ENCODE results near the gene GLP2R.
"Not testable (repeated sequence)": the region's sequence is repeated elsewhere in the genome, so short reads cannot be mapped to it uniquely, and the experiment has no call there.

Gene GLP2R, protein sequence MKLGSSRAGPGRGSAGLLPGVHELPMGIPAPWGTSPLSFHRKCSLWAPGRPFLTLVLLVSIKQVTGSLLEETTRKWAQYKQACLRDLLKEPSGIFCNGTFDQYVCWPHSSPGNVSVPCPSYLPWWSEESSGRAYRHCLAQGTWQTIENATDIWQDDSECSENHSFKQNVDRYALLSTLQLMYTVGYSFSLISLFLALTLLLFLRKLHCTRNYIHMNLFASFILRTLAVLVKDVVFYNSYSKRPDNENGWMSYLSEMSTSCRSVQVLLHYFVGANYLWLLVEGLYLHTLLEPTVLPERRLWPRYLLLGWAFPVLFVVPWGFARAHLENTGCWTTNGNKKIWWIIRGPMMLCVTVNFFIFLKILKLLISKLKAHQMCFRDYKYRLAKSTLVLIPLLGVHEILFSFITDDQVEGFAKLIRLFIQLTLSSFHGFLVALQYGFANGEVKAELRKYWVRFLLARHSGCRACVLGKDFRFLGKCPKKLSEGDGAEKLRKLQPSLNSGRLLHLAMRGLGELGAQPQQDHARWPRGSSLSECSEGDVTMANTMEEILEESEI

DNA sequence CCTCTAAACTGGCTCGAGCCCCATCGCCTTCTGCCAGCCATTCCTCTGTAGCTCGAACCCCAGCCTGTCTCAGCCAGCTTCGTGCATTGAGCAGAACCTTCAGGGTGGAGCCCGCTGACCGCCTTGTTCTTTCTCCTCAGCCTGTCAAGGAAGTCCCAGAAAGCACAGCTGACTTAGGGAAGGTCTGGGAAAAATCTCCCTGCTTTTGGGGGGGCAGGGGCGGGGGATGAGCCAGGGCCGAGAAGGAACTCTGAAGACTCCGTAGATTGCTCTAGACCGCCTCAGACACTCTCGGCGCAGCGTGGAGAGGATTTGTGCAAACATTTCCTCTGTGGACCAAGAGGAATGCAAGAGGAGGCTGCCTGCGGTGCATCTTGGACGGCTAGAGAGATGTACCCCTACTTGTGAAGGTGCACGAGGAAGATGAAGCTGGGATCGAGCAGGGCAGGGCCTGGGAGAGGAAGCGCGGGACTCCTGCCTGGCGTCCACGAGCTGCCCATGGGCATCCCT lies at the start of gene GLP2R:
TSS of gene GLP2R (plus strand) at position 284 of the 510 bp plus-strand sequence. CDS start at position 424, 140 bp downstream.
- DNase-seq (ENCODE audit: extremely low spot score, insufficient read length, low read depth) (no peak), FAIRE-seq (no peak)

DNA sequence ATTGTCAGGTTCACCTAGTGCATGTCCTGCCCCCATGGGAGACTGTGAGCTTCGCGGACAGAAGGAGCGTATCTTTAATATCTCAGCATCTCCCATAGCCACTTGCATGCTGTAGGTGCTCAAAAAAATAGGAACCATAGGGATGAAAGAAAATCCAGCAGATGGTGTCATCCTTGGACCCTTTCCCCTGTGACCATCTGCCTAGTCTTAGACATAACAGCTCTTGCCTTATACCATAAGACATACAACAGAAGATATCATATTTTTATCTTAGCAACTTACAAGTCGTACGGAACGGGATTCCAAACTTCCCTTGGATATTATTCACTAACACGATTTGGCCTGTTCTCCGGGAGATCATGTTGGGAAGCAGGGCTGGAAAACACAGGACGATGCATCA lies 48.8 kb upstream of the GLP2R start:
- DNase-seq (ENCODE audit: extremely low spot score, insufficient read length, low read depth) (no peak), FAIRE-seq (no peak)

DNA sequence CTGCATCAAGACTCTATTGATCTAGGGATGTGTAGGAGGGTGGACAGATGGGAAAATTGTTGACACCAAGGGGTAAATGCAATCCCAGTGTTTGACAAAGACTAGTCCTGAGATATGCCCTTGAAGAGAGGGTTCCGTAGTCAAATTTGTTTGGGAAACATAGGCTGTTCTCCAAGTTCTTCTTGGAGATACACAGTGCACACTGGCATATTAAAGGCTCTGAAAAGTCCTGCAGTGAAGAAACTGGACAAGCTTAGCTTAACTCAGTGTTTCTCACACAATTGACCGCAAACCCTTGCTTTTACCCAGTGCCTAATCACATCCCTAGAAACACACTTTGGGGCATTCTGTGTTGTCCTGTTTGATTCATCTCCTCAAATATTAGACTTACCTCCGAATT lies 45.2 kb upstream of the GLP2R start:
- DNase-seq (ENCODE audit: extremely low spot score, insufficient read length, low read depth) (no peak), FAIRE-seq (no peak)

DNA sequence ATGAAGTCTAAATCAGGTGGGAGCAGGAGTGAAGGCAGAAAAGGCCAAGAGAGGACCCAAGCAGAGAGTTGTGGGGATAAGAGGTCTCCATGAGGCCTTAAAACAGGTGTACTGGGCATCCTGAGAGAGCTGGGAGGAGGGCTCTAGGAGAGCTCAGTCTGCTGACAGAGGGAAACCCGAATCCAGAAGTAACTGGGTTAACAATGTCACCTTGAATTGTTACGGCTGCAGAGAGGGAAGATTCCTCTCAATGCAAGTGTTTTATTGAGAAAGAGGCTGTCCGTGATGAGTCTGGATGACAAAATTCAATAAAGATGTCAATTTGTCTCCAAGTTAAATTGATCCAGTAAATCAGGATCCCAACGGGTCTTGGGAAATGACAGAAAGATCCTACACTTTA lies 42.7 kb upstream of the GLP2R start:
- DNase-seq (ENCODE audit: extremely low spot score, insufficient read length, low read depth), result no peak
- no peak for FAIRE-seq

DNA sequence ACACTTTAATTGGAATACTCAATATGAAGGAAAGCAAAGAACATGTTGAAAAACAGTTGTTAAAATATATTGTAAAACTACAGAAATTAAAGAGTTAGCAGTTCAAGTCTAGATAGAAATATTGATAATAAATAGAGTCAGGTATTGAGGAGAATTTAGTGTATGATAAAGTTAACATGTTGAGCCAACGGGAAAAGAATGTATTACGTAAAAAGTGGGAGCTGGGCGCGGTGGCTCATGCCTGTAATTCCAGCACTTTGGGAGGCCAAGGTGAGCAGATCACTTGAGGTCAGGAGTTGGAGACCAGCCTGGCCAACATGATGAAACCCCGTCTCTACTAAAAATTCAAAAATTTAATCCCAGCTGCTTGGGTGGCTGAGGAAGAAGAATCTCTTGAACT lies 42.3 kb upstream of the GLP2R start:
- not testable (repeated sequence) for FAIRE-seq; DNase-seq (ENCODE audit: extremely low spot score, insufficient read length, low read depth)

DNA sequence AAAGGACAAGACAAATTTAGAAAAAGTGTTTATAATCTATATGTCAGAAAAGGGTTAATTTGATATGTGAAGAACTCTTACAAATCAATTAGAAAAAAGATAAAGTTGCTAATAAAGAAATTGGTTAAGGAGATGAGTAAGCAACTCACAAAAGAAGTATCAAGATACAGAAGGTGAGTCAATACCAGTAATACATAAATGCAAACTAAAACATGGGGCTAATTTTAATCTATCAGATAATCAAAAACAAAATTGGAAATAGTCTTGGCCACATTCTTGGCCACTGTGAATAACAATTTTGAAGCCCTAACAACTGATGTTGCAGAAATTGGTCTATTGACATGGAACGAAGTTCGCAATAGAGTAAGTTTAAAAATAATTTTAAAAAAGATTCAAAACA lies 41.2 kb upstream of the GLP2R start:
- no peak for FAIRE-seq

DNA sequence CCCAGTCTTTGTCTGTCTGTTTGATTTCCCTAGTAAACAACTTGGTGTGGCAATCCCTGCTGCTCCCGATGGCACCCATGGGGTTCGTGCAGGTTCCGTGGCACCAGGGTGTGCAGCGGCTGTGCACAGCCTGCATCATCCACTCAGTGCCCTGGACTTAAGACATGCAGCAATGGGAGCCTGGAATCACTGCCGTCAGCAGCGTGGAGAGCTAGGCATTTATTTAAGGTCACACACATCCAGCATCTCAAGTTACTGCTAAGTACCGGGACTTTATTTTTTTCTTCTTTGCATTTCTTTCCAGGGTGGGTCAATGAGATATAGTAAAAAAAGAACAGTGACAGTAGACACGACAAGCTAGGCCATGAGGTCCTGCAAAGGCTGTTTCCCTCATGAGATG lies 37.1 kb upstream of the GLP2R start:
- no peak for FAIRE-seq
- no peak for DNase-seq (ENCODE audit: extremely low spot score, insufficient read length, low read depth)

More for the DNA sequence above, 41.2 kb upstream of the GLP2R start:
- no peak for DNase-seq (ENCODE audit: extremely low spot score, insufficient read length, low read depth)

DNA sequence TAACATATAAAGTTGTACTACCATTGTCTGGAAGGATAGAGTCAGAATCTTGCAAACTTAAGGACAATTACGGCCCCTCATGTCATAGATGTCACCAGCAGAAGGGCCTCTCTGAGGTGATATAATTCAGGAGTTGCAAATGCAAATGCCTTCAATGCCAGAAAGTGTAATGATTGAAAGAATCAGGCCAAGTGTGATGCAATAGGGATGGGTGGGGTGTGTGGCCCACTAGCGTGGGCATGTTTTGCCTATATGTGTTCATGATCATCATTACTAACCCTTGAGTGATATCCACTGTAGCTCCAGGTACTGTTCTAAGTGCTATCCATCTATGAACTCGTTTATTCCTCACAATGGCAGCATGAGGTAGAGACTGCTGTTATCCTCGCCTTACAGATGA lies 35.4 kb upstream of the GLP2R start:
- no peak for DNase-seq (ENCODE audit: extremely low spot score, insufficient read length, low read depth)
- FAIRE-seq, result no peak

DNA sequence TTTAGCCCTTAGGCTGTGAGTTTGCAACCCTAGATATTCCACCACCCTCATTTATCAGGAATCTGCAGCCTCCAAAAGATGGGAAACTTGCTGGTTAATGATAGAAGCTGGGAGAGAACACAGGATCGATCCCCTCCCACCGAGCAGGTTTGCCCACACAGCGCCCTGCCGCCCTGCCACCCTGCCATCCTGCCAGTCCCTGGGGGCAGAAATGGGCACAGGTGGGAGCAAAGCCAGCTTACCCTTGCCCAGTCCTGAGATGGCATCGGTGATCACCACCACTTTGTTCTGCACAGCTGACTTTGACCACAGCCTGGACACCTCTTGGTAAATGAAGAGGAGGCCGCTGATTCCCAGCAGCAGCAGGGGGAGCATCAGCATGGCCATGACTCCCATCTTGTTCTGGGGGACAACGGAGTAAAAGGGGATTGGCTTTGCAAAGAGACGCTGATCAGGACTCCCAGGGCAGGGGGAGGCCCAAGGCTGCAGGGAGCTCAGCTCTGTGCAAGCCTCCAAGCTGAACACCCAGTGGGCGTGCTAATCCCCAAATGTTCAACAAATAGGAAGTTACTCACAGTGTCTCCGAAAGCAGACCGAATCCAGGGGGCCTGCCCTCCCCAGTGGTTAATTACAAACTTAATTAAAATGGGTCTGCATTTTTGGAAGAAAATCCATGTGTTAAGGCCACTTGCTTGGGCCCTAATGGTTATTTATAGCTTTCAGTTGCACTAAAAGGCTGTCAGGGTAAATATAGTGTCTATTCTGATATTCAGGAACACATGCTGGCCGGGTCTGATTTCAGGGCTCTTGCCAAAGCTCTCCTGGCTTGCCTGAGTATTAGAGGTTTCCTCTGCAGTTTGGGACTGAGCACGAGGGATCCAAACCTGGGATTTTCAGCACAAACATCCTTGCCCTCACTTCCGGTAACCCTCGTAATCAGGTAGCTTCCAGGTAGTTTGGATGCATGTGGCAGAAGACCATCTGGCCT lies 34.5 kb upstream of the GLP2R start, which contains the start of gene DHRS7C:
TSS of gene DHRS7C (minus strand) at position 704 of the 988 bp plus-strand sequence. CDS start at position 396, 308 bp downstream.
- no peak for DNase-seq (ENCODE audit: extremely low spot score, insufficient read length, low read depth)
- FAIRE-seq, result no peak

DNA sequence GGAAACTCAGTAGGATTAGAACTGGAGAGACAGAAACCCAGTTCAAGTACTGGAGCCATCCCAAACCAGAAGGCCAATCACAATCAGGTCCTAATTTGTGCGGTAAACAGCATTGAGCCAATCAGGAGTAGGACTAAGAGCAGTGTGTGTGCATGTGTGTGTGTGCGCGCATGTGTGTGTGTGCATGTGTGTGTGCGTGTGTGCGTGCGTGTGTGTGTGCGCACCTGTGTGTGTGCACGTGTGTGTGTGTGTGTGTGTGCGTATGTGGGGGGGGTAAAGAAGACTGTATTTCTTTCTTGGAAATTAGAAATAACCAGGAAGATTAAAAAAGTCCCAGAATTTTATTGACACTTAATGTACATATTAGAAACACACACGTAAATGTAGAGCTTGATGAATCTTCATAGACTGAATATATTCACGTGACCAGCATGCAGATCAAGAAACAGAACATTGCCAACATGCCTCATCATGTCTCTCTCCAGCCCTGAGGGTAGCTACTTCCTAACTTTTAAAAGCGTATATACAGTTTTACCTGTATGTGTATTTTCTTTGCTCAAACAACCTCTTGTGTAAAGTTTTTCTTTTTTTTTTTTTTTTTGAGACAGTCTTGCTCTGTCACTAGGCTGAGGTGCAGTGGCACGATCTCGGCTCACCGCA lies 33.4 kb upstream of the GLP2R start:
- FAIRE-seq (no peak), DNase-seq (ENCODE audit: extremely low spot score, insufficient read length, low read depth) (no peak)

DNA sequence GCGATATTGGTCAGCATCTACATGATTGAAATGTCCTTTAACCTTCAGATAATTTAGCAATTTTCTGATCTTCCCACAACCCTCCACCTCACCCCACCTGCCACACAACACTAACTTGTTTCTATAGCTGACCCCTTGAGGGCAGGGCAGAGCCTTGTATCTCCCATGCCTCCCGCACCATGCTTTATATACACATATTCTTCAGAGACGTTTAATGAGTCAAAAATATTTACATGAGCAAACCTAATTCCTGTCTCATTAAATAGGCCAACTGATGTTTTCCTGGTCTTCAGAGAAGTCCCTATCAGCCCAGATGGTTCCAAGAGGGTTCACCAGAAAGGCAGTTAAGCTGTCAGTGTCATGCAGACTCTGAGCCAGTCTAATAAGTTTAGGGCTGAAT lies 27.7 kb upstream of the GLP2R start:
- FAIRE-seq (no peak), DNase-seq (ENCODE audit: extremely low spot score, insufficient read length, low read depth) (no peak)

DNA sequence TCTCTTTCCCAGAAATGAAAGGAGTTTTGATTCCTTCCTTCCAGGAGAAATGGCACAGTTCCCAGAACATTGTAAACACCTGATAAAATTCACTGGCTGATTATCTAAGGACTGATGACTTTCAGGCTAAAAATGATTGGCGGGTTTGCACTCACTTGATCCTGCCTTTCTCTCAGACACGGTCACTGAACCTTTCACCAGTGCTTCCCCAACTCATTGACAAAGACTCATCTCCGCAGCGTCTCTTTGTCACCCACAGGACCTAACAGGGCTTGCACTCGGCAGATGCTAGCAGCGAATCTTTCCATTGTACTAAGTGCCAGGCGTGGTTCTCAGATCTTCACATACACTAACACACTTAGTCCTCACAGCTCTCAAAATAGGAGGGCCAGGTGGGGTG lies 27.0 kb upstream of the GLP2R start:
- no peak for FAIRE-seq

DNA sequence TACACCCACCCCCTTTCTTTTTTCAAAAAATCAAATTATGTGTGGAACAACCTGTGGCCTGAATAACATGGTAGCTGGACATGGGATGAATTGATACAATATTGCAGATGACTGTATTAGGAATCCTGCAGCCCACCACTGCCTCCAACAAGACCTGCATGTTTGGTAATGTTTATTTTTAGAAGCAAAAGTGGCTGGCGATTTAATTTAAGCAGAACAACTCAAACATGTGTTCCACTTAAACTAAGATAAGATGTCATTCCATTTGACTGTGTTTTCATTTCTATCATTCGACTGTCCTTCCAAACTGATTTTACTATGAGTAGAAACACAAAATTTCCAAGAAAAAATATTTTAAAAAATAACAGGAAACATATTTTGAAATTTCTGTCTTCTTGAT lies 24.2 kb upstream of the GLP2R start:
- DNase-seq (ENCODE audit: extremely low spot score, insufficient read length, low read depth) (no peak), FAIRE-seq (no peak)

More for the DNA sequence above, 27.0 kb upstream of the GLP2R start:
- no peak for DNase-seq (ENCODE audit: extremely low spot score, insufficient read length, low read depth)

DNA sequence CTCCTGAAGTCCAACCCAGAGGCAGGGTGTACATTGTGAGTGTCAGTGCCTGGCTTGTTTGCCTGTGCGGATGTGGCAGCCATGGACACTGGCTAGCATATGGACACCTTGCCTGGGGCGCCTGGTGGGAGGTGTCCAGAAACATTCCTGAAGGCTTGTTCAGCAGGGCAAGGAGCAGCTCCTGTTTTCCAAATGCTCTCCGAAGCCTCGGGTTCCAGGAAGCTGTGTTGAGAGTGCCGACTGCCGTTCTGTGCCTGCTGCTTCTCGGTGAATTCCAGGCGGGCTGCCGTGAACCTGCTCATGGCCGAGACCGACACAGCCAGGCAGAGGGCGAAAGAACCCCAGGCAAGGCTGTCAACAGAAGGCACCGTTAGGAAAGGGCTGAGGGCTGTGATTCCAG lies 23.4 kb upstream of the GLP2R start:
- FAIRE-seq, result no peak

DNA sequence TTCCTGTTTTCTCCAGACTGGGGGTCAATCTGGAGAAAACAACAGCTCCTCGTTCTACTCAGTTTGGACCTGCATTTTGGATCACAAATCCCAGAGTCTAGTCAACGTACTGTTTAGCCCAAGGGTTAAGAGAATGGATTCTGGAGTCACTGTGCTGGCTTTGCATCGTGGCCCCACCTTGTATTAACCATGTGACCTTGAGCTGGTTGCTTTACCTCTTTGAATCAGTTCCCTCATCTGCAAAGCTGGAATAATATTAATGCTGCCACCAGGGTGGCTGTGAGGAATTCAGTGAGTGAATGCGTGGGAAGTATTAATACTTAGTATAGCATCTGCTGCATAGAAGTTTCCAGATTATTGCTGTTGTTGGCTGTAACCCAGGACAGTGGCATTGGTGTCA lies 23.0 kb upstream of the GLP2R start:
- DNase-seq (ENCODE audit: extremely low spot score, insufficient read length, low read depth) (no peak), FAIRE-seq (no peak)

More for the DNA sequence above, 23.4 kb upstream of the GLP2R start:
- no peak for DNase-seq (ENCODE audit: extremely low spot score, insufficient read length, low read depth)

DNA sequence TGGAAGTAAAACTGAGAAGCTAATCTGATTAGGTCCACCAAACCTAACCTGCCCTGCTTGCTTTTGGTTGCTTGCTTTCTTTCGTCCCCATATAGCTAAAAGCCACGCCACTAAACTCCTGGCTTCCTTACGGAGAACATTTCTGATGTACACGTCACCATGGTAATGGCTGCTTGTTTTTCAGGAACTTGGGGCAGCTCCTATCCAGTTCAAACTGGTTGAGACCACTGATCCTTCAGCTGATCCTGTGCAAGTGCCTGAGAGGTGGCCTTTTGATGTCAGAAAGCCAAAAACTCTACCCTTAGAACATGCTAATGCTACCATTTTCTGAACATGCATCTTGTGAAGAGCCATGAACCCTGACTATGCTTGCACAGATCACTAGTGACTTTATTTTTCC lies 20.0 kb upstream of the GLP2R start:
- no peak for DNase-seq (ENCODE audit: extremely low spot score, insufficient read length, low read depth)
- no peak for FAIRE-seq

DNA sequence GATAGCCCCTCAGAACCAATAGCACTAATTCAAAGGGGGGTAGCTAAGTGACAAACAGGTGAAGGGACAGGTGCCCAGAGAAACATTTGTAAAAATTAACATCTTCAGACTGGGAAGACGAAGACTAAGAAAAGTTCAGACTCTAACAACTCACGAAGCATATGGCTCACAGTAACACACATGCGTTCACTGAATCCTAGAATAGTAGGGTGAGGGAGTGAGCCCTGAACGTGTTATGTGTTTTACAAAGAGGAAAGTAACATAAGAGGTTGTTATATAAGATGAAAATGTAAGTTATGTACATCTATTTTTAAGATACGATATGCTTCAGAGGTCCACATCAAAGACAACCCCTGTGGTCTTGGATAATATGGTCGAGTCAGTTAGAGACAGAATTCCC lies 19.0 kb upstream of the GLP2R start:
- FAIRE-seq, result no peak
- no peak for DNase-seq (ENCODE audit: extremely low spot score, insufficient read length, low read depth)

DNA sequence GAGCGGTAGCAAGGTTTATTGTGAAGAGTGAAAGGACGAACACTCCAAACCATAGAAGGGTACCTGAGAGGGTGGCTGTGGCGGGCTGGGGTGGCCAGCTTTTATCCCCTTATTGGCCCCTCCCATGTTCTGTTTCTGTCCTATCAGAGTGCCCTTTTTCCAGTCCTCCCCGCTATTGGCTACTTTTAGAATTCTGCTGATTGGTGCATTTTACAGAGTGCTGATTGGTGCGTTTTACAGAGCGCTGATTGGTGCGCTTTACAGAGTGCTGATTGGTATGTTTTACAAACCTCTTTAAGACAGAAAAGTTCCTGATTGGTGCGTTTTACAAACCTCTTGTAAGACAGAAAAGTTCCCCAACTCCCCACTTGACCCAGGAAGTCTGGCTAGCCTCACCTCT lies 16.3 kb upstream of the GLP2R start:
- DNase-seq (ENCODE audit: extremely low spot score, insufficient read length, low read depth) (no peak), FAIRE-seq (no peak)

DNA sequence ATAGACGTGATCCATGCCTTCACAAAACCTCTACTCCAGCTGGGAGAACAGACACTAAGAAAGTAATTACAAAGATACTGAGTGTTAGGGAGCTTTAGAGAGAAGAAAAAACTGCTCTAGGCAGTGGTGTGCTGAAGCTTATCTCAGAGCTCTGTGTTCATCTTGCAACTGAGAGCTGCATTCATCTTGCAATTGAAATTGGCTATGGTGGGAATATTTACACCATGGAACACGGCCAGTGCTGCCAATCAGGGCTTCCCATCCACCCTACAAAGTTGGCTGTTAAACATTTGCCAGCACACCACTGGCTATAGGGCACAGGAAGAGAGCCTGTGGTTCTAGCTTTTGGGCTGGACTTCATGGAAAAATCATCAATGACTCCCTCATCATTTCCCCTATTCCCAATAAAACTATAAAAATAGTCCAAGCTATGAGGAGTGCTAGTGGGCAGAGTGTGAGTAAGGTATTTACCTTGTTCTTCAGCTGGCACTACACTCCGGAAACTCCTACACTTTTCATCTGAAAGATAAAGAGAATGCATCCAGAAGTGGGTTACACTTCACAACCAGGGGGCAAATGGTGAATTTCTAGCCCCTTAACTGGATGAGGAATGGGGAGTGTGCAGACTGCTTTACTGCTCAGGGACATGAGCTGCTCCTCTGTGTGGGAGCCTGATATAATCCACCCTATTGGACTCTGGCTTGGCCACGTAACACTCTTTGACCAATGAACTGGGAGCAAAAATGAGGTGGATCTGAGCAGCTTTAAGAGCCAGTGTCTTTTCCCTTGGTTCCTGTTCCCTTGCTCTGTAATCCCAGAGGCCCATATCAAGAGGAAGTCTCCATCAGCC lies 15.4 kb upstream of the GLP2R start:
- DNase-seq (ENCODE audit: extremely low spot score, insufficient read length, low read depth) (no peak), FAIRE-seq (no peak)

Measured in GM18507 (cell line).